DMS53 (cell line): Measurements from ENCODE around the gene PLAAT5.
"Not testable (repeated sequence)": the region's sequence is repeated elsewhere in the genome, so short reads cannot be mapped to it uniquely, and the experiment has no call there.

Experiments used
- DNase-seq: peaks from one replicate; lab custom pipeline; 2025; lab: John Stamatoyannopoulos, UW

Gene PLAAT5, protein sequence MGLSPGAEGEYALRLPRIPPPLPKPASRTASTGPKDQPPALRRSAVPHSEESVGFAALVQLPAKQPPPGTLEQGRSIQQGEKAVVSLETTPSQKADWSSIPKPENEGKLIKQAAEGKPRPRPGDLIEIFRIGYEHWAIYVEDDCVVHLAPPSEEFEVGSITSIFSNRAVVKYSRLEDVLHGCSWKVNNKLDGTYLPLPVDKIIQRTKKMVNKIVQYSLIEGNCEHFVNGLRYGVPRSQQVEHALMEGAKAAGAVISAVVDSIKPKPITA

DNA sequence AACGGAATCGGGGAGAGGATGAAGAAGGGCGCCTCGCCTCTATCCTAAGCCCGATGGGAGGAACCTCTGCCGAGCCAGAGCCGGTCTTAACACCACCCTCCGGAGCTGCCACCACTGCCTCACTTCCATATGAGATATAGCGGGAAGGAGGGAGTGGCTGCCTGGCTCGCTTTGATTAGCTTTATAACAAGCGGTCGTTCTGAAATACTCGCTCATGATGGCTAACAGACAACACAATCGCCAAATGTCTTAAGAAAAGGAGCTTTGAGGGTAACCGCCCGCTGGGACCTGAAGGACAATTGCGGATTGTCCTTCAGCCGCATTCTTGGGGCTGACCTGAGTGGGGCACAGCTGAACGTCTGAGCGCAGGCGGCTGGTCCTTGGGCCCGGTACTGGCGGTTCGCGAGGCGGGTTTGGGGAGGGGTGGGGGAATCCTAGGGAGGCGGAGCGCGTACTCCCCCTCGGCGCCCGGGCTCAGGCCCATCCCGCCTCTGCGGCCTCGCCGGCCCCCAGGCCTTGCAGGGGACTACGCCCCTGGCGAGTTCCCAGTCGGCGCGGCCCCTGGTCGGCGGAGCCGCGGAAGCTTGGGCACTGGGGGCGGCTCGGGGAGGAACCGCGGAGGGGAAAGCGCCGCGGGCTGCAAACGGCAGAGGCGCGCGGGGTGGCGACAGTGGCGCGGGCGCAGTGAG is at the start of gene PLAAT5:
TSS of gene PLAAT5 (minus strand) at position 617 of the 689 bp plus-strand sequence. CDS start at position 484, 133 bp downstream.
- DNase-seq, result no peak

GRCh38 chr11:63537293-63538101 is 46.5 kb upstream of the PLAAT5 start:
- DNase-seq, result no peak

GRCh38 chr11:63536669-63537292 is 45.8 kb upstream of the PLAAT5 start, which contains the start of gene PLAAT4:
PLAAT4 (plus strand) TSS chr11:63536808; CDS start chr11:63536869, 61 bp downstream.
- peak; percentile 48 for DNase-seq

- no peak for DNase-seq
These were observed 44.8 kb upstream of the PLAAT5 start for GRCh38 chr11:63535734-63536133.

- DNase-seq, result no peak
These were observed 44.0 kb upstream of the PLAAT5 start for GRCh38 chr11:63534895-63535461.

- DNase-seq, result no peak
These were observed 43.1 kb upstream of the PLAAT5 start for GRCh38 chr11:63534076-63534475.

- DNase-seq, result no peak
These were observed 42.0 kb upstream of the PLAAT5 start for GRCh38 chr11:63532799-63533475.

DNA sequence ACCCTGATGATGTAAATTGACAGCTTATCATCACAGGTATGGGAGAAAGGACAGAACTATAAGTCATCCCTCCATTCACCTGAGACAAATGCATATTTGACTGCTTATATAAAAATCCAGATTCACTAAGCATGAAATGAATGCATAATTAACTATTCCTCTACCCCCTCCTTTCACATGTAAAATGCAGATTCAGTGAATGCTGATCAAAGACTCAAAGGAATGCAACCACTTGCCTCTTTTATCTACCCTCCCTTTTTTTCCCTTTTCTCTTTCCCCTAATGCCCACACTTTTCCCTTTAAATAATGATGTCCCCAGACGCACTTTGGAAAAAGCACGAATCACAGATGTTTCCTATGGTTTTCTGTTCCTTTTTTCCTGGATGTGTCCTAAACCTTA is 41.1 kb upstream of the PLAAT5 start:
- no peak for DNase-seq

- DNase-seq, result not testable (repeated sequence)
These were observed 40.3 kb upstream of the PLAAT5 start for GRCh38 chr11:63531074-63531792.

GRCh38 chr11:63530021-63530420 is 39.1 kb upstream of the PLAAT5 start:
- no peak for DNase-seq

- not testable (repeated sequence) for DNase-seq
These were observed 38.4 kb upstream of the PLAAT5 start for GRCh38 chr11:63529373-63529772.

DNA sequence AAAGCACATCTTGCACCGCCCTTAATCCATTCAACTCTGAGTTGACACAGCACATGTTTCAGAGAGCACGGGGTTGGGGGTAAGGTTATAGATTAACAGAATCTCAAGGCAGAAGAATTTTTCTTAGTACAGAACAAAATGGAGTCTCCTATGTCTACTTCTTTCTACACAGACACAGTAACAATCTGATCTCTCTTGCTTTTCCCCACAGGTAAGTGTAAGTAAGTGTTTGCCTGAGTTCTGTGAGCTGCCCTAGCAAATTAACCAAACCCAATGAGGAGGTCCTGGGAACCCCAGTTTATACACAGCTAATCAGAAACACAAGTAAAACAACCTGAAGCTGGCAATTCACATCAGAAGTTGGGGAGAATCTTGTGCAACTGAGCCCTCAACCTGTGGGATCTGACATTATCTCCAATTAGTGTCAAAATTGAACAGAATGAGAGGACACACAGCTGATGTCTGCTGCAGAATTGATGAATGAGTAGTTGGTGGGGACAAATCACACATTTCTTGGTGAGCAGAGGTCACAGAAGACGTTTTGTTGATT is 37.8 kb upstream of the PLAAT5 start:
- DNase-seq, result not testable (repeated sequence)

DNA sequence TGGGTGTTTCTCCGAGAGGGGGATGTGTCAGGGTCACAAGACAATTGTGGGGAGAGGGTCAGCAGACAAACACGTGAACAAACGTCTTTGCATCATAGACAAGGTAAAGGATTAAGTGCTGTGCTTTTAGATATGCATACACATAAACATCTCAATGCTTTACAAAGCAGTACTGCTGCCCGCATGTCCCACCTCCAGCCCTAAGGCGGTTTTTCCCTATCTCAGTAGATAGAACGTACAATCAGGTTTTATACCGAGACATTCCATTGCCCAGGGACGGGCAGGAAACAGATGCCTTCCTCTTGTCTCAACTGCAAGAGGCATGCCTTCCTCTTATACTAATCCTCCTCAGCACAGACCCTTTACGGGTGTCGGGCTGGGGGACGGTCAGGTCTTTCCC is 37.2 kb upstream of the PLAAT5 start:
- not testable (repeated sequence) for DNase-seq

- DNase-seq, result no peak
These were observed 36.7 kb upstream of the PLAAT5 start for GRCh38 chr11:63527667-63528066.

- DNase-seq, result no peak
These were observed 32.2 kb upstream of the PLAAT5 start for GRCh38 chr11:63523151-63523550.

- no peak for DNase-seq
These were observed 30.9 kb upstream of the PLAAT5 start for GRCh38 chr11:63521896-63522295.

DNA sequence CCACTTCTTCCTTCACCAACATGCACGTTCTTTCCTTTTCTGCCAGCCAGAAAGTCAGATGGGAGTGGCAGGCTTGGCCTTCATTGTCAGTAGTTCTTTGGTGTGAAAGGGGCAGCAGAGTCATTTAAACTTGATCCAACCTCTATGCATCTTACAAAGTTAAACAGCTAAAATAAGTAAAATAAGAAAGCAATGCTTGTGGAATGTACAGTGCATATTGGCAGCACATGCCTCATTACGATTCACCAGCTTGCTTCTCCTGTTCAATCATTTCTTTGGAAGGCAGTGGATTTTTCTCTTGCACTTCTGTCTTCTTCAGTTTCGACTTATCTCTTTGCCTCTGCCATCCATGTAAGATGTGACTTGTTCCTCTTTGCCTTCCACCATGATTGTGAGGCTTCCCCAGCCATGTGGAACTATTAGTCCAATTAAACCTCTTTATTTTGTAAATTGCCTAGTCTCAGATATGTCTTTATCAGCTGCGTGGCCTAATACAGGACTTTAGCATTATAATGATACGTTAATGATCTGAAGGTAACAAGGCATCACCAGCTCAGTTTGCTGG is 29.7 kb upstream of the PLAAT5 start:
- no peak for DNase-seq

DNA sequence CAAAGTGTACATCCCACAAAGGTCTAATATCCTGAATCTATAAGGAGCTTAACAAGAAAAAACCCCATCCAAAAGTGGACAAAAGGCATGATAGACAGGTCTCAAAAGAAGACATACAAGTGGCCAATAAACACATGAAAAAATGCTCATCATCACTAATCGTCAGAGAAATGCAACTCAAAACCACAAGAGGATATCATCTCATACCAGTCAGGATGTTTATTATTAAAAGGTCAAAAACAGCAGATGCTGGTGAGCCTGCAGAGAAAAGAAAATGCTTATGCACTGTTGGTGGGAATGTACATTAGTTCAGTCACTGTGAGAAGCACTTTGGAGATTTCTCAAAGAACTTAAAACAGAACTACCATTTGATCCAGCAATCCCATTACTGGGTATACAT is 27.6 kb upstream of the PLAAT5 start:
- DNase-seq, result no peak

DNA sequence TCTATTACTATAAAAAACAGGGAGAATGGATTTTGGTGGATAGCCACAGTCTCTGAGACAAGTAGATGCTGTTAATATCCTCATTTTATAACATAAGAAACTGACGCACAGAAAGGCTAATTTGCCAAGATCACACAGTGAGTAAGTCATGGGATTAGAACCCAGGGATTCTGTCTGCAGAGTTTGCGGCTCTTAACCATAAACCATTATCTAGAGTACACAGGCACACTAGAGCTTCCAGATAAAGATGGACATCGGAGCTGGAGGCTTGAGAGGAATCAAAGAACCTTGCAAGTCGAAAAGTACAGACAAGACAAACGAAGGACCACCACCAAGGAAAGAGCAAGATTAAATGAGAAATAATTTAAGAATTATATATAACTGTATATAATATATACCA is 26.2 kb upstream of the PLAAT5 start:
- DNase-seq, result no peak

DNA sequence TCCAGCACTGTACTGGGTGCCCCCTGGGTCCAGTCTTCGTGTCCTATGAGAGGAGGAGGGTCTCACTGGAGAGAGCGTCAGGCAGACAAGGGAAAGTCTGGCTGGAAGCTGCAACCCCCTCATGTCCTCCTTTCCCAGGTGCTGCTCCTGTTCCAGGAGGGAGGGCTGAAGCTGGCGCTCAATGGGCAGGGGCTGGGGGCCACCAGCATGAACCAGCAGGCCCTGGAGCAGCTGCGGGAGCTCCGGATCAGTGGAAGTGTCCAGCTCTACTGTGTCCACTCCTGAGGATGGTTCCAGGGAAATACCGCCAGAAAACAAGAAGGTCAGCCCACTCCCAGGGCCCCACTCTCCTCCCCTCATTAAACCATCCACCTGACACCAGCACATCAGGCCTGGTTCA is 25.1 kb upstream of the PLAAT5 start:
- DNase-seq, result no peak
